WTC11 (cell line): Measurements from ENCODE around the gene ANKRD39. TPM values are rescaled to one million over a fixed set of nuclear protein-coding genes. Genes with fewer than 3 reads are reported as not detected.

Experiments used
- ATAC-seq: fragments of 200-7000 bp; cut with Tn5 transposase; 2 replicates; pipeline ENCODE4 v1.10.0; 2021; ENCODE audit warnings: mild to moderate bottlenecking, moderate library complexity
- CTCF ChIA-PET: fragments of 300-600 bp; sonication (Branson Sonifier 250); formaldehyde crosslinking; loops from one replicate; lab custom pipeline; 2021; ENCODE audit warnings: antibody characterized with exemption; lab: Charles Lee
- POLR2A ChIA-PET: fragments of 350-600 bp; sonication (Branson Sonifier 250); formaldehyde crosslinking; loops from one replicate; lab custom pipeline; 2021; ENCODE audit warnings: antibody characterized with exemption; lab: Charles Lee
- DNase-seq: peaks from one replicate; pipeline ENCODE4 v3.0.0; 2021; ENCODE audit warnings: low spot score
- H3K27ac Mint-ChIP-seq: 2 replicates; pipeline ENCODE4 v1.8.0; 2021; ENCODE audit warnings: mixed read lengths
- H3K27me3 Mint-ChIP-seq: 2 replicates; pipeline ENCODE4 v1.8.0; 2021; ENCODE audit warnings: low read depth, mild to moderate bottlenecking, moderate library complexity, mixed read lengths
- H3K36me3 Mint-ChIP-seq: 2 replicates; pipeline ENCODE4 v1.8.0; 2021; ENCODE audit warnings: mixed read lengths
- H3K4me1 Mint-ChIP-seq: 2 replicates; pipeline ENCODE4 v1.8.0; 2022; ENCODE audit warnings: mixed read lengths
- H3K4me3 Mint-ChIP-seq: 2 replicates; pipeline ENCODE4 v1.8.0; 2021; ENCODE audit warnings: mild to moderate bottlenecking, moderate library complexity, mixed read lengths
- H3K9me3 Mint-ChIP-seq: 2 replicates; pipeline ENCODE4 v1.8.0; 2021; ENCODE audit warnings: mixed read lengths
- CDX4 ChIP-seq: fragments of 250-450 bp; sonication (Bioruptor Pico); IDR thresholded peaks from 2 replicates; pipeline ENCODE4 v1.9.0; 2021; ENCODE audit warnings: moderate library complexity, mild to moderate bottlenecking, inconsistent platforms, borderline replicate concordance
- CREM ChIP-seq: sonication (generic); formaldehyde crosslinking; IDR thresholded peaks from 2 replicates; pipeline ENCODE4 v1.8.1; 2022; ENCODE audit warnings: mild to moderate bottlenecking, missing genetic modification reagents, moderate library complexity
- EMX1 ChIP-seq: fragments of 250-450 bp; sonication (Bioruptor Pico); IDR thresholded peaks from 2 replicates; pipeline ENCODE4 v1.8.0; 2021; ENCODE audit warnings: mild to moderate bottlenecking
- FOXK1 ChIP-seq: sonication (generic); formaldehyde crosslinking; IDR thresholded peaks from 2 replicates; pipeline ENCODE4 v1.8.0; 2022; ENCODE audit warnings: mild to moderate bottlenecking, moderate library complexity, missing genetic modification reagents
- GABPB1 ChIP-seq: sonication (generic); formaldehyde crosslinking; IDR thresholded peaks from 2 replicates; pipeline ENCODE4 v1.8.1; 2023; ENCODE audit warnings: mild to moderate bottlenecking, missing genetic modification reagents
- JUN ChIP-seq: sonication (generic); formaldehyde crosslinking; IDR thresholded peaks from 2 replicates; pipeline ENCODE4 v1.8.0; 2023; ENCODE audit warnings: mild to moderate bottlenecking, missing genetic modification reagents
- NFATC4 ChIP-seq: fragments of 250-450 bp; sonication (Bioruptor Pico); IDR thresholded peaks from 2 replicates; pipeline ENCODE4 v1.9.0; 2021; ENCODE audit warnings: mild to moderate bottlenecking
- NFE2L1 ChIP-seq: sonication (generic); formaldehyde crosslinking; IDR thresholded peaks from 2 replicates; pipeline ENCODE4 v1.8.1; 2023; ENCODE audit warnings: missing genetic modification reagents
- RELA ChIP-seq: sonication (generic); formaldehyde crosslinking; IDR thresholded peaks from 2 replicates; pipeline ENCODE4 v1.8.1; 2022; ENCODE audit warnings: missing genetic modification reagents, mild to moderate bottlenecking, borderline replicate concordance
- RORB ChIP-seq: fragments of 250-450 bp; sonication (Bioruptor Pico); IDR thresholded peaks from 2 replicates; pipeline ENCODE4 v1.9.0; 2021; ENCODE audit warnings: mild to moderate bottlenecking
- TEAD1 ChIP-seq: sonication (generic); formaldehyde crosslinking; IDR thresholded peaks from 2 replicates; pipeline ENCODE4 v1.8.0; 2022; ENCODE audit warnings: mild to moderate bottlenecking, missing genetic modification reagents
- TEAD4 ChIP-seq: sonication (generic); formaldehyde crosslinking; IDR thresholded peaks from 2 replicates; pipeline ENCODE4 v1.8.0; 2022; ENCODE audit warnings: mild to moderate bottlenecking, missing genetic modification reagents
- ZNF219 ChIP-seq: sonication (generic); formaldehyde crosslinking; IDR thresholded peaks from 2 replicates; pipeline ENCODE4 v1.8.0; 2023; ENCODE audit warnings: missing genetic modification reagents, mild to moderate bottlenecking, borderline replicate concordance
- ZNF317 ChIP-seq: sonication (generic); formaldehyde crosslinking; IDR thresholded peaks from 2 replicates; pipeline ENCODE4 v1.8.1; 2023; ENCODE audit warnings: low read depth, mild to moderate bottlenecking, moderate library complexity, missing genetic modification reagents, borderline replicate concordance
- ZNF396 ChIP-seq: fragments of 250-450 bp; sonication (Bioruptor Pico); IDR thresholded peaks from 2 replicates; pipeline ENCODE4 v1.8.0; 2021; ENCODE audit warnings: mild to moderate bottlenecking, moderate library complexity, borderline replicate concordance
- ZNF416 ChIP-seq: fragments of 250-450 bp; sonication (Bioruptor Pico); IDR thresholded peaks from 2 replicates; pipeline ENCODE4 v1.9.0; 2021; ENCODE audit warnings: mild to moderate bottlenecking, inconsistent platforms
- ZNF532 ChIP-seq: fragments of 250-450 bp; sonication (Bioruptor Pico); IDR thresholded peaks from 2 replicates; pipeline ENCODE4 v1.9.0; 2021; ENCODE audit warnings: mild to moderate bottlenecking, borderline replicate concordance
- total RNA-seq: library from RNA; stranded (reverse); gene quantifications from 3 replicates; pipeline ENCODE4 v1.2.3, GENCODE V29; 2021
- TF ChIP-seq, protein P1 (sequence below): sonication (generic); formaldehyde crosslinking; IDR thresholded peaks from 2 replicates; pipeline ENCODE4 v1.8.0; 2022; ENCODE audit warnings: mild to moderate bottlenecking, missing genetic modification reagents

ANKRD39 gene
- total RNA-seq, 1 experiment from 2014 or later, result 17.9 TPM

DNA sequence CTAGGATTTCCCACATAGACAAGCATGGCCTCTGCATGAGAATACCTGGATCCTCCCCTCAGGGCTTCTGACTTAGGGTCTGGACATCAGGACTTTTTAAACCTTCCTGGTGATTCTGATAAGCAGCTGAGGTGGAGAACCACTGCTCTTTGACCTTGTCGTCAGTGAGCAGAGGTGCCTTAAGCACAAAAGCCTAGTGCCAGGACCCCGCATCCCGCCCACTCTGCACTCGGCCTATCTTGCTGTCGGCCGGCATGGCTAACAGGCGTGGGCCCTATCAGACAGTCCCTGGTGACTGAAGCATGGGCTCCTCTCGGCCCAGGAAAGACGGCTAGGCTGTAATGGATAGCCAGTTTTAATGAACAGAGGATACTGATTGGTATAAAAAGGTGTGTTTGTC lies 20.2 kb downstream of the ANKRD39 start:
- no peak overlapping the region for H3K4me3 Mint-ChIP-seq
- H3K4me1 Mint-ChIP-seq, result peaks cover 19% of the 10 kb centered on the region
- H3K27me3 Mint-ChIP-seq, result no peaks in the 10 kb centered on the region
- DNase-seq (no peak), ATAC-seq (no peak)
- TF ChIP-seq RELA (CRISPR knock-in tag) (no peak), RORB (CRISPR knock-in tag) (no peak)
- H3K9me3 Mint-ChIP-seq, result no peaks in the 10 kb centered on the region
- ChIA-PET CTCF (interaction anchor here (1.3 kb wide), 1 partner anchor 20 kb away, joined by 4 read pairs; the partner anchor contains the start of gene ANKRD39), POLR2A (interaction anchor here (1.1 kb wide), 1 partner anchor 10 kb away, joined by 4 read pairs; no protein-coding TSS in a partner anchor)
- peak overlapping the region; percentile 61; the same call in 1 of the 2 replicates for H3K27ac Mint-ChIP-seq
- H3K36me3 Mint-ChIP-seq, result peaks cover 25% of the 10 kb centered on the region

DNA sequence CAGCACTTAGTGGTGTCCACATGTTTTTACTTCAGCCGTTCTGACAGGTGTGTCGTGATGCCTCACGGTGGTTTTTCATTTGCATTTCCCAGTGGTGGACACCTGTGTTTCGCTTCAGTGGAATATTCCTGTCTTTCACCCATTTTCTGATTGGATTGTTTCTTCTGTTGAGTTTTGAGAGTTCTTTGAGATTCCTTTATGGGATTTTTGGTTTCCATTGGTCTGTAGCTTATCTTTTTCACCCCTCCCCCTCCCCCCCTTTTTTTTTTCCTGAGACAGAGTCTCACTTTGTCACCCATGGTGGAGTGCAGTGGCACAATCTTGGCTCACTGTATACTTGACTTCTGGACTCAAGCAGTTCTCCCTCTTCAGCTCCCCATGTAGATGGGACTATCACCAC lies 22.0 kb downstream of the ANKRD39 start:
- ChIA-PET POLR2A (interaction anchor here (0.8 kb wide), 1 partner anchor 697 kb away, joined by 6 read pairs; the partner anchor contains the start of gene ASTL), CTCF (no interaction called here)
- Mint-ChIP-seq H3K27me3 (no peaks in the 10 kb centered on the region), H3K9me3 (no peaks in the 10 kb centered on the region), H3K4me3 (no peak overlapping the region), H3K4me1 (peaks cover 27% of the 10 kb centered on the region), H3K27ac (no peak overlapping the region), H3K36me3 (peaks cover 37% of the 10 kb centered on the region)
- no peak for DNase-seq
- no peak for ATAC-seq
- TF ChIP-seq ZNF317 (no peak), FOXK1 (CRISPR knock-in tag) (no peak)

GRCh38 chr2:96832754-96833507 lies 24.9 kb downstream of the ANKRD39 start:
- Mint-ChIP-seq H3K9me3 (no peaks in the 10 kb centered on the region), H3K36me3 (peaks cover 61% of the 10 kb centered on the region)
- CTCF ChIA-PET, result interaction anchor here (0.6 to 3.4 kb wide), 14 partner anchors 10 to 283 kb away, joined by 3 to 32 read pairs (median 6); partner anchors contain the start of genes ANKRD36, ANKRD39 and CNNM3

DNA sequence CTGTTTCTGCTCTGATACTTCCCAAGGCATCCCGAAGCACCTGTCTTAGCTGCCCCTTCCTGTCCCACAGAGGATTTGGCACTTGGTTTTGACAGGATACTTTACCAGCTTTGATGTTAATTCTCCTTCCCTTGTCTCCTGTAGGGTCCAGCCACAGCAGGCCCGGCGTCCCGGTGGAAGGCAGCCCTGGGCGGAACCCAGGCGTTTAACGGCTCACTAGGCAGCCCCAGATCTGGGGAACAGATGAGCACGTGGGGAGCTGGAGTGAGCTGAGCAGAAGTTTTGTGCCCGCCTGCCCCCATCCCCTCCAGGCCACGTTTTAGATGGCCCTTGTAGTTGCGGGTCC lies 25.4 kb downstream of the ANKRD39 start:
- no peaks in the 10 kb centered on the region for H3K9me3 Mint-ChIP-seq
- H3K36me3 Mint-ChIP-seq, result peaks cover 65% of the 10 kb centered on the region
- ChIA-PET CTCF (interaction anchor here (1.0 to 3.4 kb wide), 11 partner anchors 10 to 282 kb away, joined by 3 to 32 read pairs (median 7); partner anchors contain the start of genes ANKRD36, ANKRD39 and CNNM3), POLR2A (interaction anchor here (1.2 to 1.5 kb wide), 3 partner anchors 16 to 527 kb away, joined by 3 to 4 read pairs (median 3); partner anchors contain the start of genes CNNM3 and SNRNP200)
- H3K27ac Mint-ChIP-seq, result peak overlapping the region; percentile 90
- ATAC-seq, result peak; percentile 18; the same call in 1 of the 2 replicates
- peaks cover 26% of the 10 kb centered on the region for H3K4me1 Mint-ChIP-seq
- no peak for DNase-seq
- H3K4me3 Mint-ChIP-seq, result peak overlapping the region; percentile 11; the same call in 1 of the 2 replicates
- no peaks in the 10 kb centered on the region for H3K27me3 Mint-ChIP-seq
- TF ChIP-seq JUN (CRISPR knock-in tag) (no peak), ZNF219 (CRISPR knock-in tag) (no peak), ZNF416 (CRISPR knock-in tag) (no peak), TEAD4 (CRISPR knock-in tag) (no peak), EMX1 (CRISPR knock-in tag) (no peak), GABPB1 (CRISPR knock-in tag) (no peak), NFE2L1 (CRISPR knock-in tag) (no peak), CREM (CRISPR knock-in tag) (no peak), NFATC4 (CRISPR knock-in tag) (no peak), CDX4 (no peak)
- TF ChIP-seq, protein P1, sequence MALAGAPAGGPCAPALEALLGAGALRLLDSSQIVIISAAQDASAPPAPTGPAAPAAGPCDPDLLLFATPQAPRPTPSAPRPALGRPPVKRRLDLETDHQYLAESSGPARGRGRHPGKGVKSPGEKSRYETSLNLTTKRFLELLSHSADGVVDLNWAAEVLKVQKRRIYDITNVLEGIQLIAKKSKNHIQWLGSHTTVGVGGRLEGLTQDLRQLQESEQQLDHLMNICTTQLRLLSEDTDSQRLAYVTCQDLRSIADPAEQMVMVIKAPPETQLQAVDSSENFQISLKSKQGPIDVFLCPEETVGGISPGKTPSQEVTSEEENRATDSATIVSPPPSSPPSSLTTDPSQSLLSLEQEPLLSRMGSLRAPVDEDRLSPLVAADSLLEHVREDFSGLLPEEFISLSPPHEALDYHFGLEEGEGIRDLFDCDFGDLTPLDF, result no peak

More at GRCh38 chr2:96832754-96833507, 24.9 kb downstream of the ANKRD39 start:
- peak overlapping the region; percentile 64 for H3K4me3 Mint-ChIP-seq
- H3K27me3 Mint-ChIP-seq, result no peaks in the 10 kb centered on the region
- TF ChIP-seq TEAD1 (peak; percentile 52; the same call in 1 of the 2 replicates), ZNF532 (CRISPR knock-in tag) (0 out of 2 replicates have a peak, but pooled peaks have one; percentile 23), ZNF396 (CRISPR knock-in tag) (no peak), FOXK1 (CRISPR knock-in tag) (peak; percentile 82; the same call in 1 of the 2 replicates)
- H3K27ac Mint-ChIP-seq, result peak overlapping the region; percentile 98
- POLR2A ChIA-PET, result interaction anchor here (0.6 to 1.5 kb wide), 4 partner anchors 10 to 527 kb away, joined by 3 to 4 read pairs (median 3); partner anchors contain the start of genes CNNM3 and SNRNP200
- H3K4me1 Mint-ChIP-seq, result peaks cover 27% of the 10 kb centered on the region
- ATAC-seq (peak; percentile 94), DNase-seq (peak; percentile 77)
